Measurements from ENCODE around the gene ARHGEF28. TPM values are rescaled to one million over a fixed set of nuclear protein-coding genes. Genes with fewer than 3 reads are reported as not detected.

The ARHGEF28 gene
- total RNA-seq, 4 donors from 2014 or later = 30.9 to 54.7 (median 36.2) TPM

DNA sequence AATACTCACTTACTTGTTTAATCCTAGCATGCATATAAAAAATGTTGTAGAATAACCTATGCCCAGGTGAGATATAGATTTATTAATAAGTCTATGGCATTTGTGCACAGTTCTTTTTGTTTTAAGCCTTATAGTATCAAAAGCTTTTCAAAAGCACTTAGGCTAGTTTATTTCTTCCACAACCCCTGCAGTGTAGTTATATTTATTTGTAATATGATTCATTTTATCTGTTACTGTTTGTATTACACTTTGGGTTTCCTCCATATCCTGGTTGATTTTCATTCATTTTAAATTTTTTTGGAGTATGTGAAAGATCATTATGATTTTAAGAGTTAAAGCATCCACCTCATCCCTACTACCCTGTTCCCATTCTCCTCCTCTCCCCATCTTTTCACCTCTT, 18.8 kb upstream of the ARHGEF28 start:
- TF ChIP-seq, protein P1, sequence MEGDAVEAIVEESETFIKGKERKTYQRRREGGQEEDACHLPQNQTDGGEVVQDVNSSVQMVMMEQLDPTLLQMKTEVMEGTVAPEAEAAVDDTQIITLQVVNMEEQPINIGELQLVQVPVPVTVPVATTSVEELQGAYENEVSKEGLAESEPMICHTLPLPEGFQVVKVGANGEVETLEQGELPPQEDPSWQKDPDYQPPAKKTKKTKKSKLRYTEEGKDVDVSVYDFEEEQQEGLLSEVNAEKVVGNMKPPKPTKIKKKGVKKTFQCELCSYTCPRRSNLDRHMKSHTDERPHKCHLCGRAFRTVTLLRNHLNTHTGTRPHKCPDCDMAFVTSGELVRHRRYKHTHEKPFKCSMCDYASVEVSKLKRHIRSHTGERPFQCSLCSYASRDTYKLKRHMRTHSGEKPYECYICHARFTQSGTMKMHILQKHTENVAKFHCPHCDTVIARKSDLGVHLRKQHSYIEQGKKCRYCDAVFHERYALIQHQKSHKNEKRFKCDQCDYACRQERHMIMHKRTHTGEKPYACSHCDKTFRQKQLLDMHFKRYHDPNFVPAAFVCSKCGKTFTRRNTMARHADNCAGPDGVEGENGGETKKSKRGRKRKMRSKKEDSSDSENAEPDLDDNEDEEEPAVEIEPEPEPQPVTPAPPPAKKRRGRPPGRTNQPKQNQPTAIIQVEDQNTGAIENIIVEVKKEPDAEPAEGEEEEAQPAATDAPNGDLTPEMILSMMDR (IDR thresholded peaks at IDR 0.05) = no peak
- TF ChIP-seq POLR2A (IDR thresholded peaks at IDR 0.05) = no peak
- no peak overlapping the region for H3K4me3 ChIP-seq (ENCODE audit: low read depth, poor library complexity, severe bottlenecking)
- no peak for DNase-seq (ENCODE audit: low spot score in 2 of 2)
- intact Hi-C loops (cut with DNase I; ENCODE audit: low total_unique reads) = no loop called here

DNA sequence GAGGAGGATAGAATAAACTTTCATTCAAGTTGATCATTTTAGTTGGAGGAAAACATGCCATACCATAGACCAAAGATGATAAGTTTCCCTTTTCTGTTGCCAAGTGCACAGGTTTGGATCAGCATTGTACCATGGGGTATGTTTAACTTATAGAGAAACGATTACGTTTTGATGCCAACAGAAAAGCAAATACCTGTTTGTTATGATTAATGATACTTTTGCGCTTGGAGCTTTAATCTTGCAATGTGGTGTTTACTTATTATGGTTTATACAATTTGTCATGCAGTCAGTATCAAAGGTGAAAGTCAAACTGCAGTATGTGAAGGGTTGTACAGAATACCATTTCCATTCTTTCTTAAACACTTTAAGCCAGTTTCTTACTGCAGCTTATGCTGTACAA, 13.2 kb upstream of the ARHGEF28 start:
- no peak overlapping the region for H3K4me3 ChIP-seq (ENCODE audit: low read depth, poor library complexity, severe bottlenecking)
- 67 to 76% methylated on average over 3 of the region's 3 CpGs for WGBS, 2 donors
- TF ChIP-seq POLR2A (IDR thresholded peaks at IDR 0.05) = no peak
- TF ChIP-seq, protein P1 (IDR thresholded peaks at IDR 0.05) = no peak
- DNase-seq (ENCODE audit: low spot score in 2 of 2) = no peak
- intact Hi-C loops (cut with DNase I; ENCODE audit: low total_unique reads) = no loop called here

DNA sequence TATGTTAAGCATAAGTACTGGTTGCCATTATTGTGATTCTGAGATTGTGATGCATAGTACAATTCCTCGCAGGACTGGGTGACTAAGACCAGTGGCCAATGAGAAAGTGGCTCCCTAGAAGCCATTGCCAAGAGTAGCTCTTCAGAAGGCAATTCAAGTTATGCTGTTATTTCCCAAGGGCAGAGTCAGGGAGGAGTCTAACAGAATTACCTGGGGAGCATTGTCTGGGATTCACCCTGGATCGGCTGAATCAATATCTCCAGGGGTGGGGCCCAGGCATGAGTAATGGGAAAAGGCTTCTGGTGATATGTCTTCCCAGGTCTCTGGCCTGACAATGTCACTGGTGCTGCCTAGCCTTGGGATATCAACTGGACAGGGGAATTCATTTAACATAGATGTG, 10.9 kb upstream of the ARHGEF28 start:
- WGBS, 2 donors = 53 to 57% methylated on average over 2 of the region's 2 CpGs
- TF ChIP-seq POLR2A (IDR thresholded peaks at IDR 0.05) = no peak
- TF ChIP-seq, protein P1 (IDR thresholded peaks at IDR 0.05) = no peak
- H3K4me3 ChIP-seq (ENCODE audit: low read depth, poor library complexity, severe bottlenecking) = no peak overlapping the region
- intact Hi-C loops (cut with DNase I; ENCODE audit: low total_unique reads) = no loop called here
- no peak for DNase-seq (ENCODE audit: low spot score in 2 of 2)

DNA sequence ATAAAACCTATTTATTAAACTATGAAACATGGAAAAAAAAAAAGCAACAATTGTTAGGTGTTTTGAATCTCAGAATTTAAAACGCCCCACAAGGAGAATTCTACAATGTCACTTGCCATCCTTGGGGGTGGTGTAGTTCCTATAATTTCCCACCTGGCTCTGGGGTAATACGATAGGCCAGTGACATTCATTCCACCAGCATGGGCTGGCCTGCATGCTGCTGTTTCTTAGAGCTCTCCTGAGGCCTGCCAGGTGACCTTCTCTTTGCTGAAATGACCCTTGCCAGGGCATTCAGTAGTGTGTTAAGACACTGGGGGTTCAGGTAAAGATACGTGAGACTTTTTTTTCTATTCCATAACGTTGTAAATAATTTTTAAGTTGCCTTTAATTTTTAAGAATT, 10.0 kb upstream of the ARHGEF28 start:
- no peak for TF ChIP-seq POLR2A (IDR thresholded peaks at IDR 0.05)
- TF ChIP-seq, protein P1 (IDR thresholded peaks at IDR 0.05) = no peak
- intact Hi-C loops (cut with DNase I; ENCODE audit: low total_unique reads) = no loop called here
- 85 to 92% methylated on average over 4 of the region's 4 CpGs for WGBS, 2 donors

DNA sequence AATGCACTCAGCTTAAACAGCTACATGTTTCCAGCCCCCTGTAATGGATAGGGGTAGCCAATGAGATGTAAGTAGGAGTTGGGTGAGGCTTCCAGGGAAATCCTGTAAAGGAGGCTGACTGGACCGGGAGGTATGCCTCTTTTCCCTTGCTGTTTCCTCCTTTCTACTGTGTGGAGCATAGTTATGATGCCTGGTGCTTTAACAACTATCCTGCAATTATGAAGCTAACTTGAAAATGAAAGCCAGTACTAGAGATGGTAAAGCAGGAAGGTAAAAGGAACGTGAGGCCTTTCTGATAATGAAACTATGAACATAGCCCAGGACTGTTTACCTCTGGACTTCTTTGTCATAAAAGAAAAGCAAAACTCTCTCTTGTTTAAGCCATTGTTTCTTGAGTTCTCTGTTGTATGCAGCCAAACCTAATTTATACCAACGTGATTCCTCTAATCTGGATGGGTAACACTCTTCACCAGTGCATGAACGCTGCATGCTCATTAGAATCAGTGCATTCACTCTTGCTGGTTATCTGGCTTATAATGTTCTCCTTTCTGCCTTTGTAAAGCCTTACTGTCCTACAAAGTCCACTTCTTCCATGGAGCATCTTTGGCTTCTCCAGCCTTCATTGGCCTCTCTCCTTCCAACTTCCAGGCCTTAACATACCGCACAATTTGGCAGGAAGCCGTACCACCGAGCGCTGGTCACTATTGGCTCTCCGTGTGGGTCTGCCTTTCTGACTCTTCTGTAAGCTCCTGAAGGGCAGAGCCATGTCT, 8.3 kb upstream of the ARHGEF28 start:
- intact Hi-C loops (cut with DNase I; ENCODE audit: low total_unique reads) = no loop called here
- DNase-seq (ENCODE audit: low spot score in 2 of 2) = no peak
- 71 to 77% methylated on average over 9 of the region's 9 CpGs for WGBS, 2 donors
- H3K4me3 ChIP-seq (ENCODE audit: low read depth, poor library complexity, severe bottlenecking) = no peak overlapping the region
- TF ChIP-seq, protein P1 (IDR thresholded peaks at IDR 0.05) = no peak
- no peak for TF ChIP-seq POLR2A (IDR thresholded peaks at IDR 0.05)

More for the DNA sequence above, 10.0 kb upstream of the ARHGEF28 start:
- DNase-seq (ENCODE audit: low spot score in 2 of 2) = no peak
- H3K4me3 ChIP-seq (ENCODE audit: low read depth, poor library complexity, severe bottlenecking) = no peak overlapping the region
